Measurements from ENCODE around the gene DPP7.

DPP7 gene

GRCh38 chr9:137080260-137081122, 34.0 kb downstream of the DPP7 start:
- Histone ChIP-seq H3K36me3 (ENCODE audit: control insufficient read depth in 2 of 2, insufficient read depth in 1 of 2, low read length in 2 of 2) (peaks cover 0 to 46% of the 10 kb centered on the region in 2 experiments; a peak in 1 of 3 replicates), H3K4me1 (ENCODE audit: control insufficient read depth, insufficient read depth, low read length) (no peaks in the 10 kb centered on the region; the same call in 1 of the 2 replicates), H3K27ac (ENCODE audit: extremely low read depth, low read depth, low read length) (no peak overlapping the region), H3K4me3 (ENCODE audit: low read depth, low read length) (no peak overlapping the region), H3K9me3 (ENCODE audit: control insufficient read depth, insufficient read depth, low read depth, low read length) (no peaks in the 10 kb centered on the region)
- TF ChIP-seq ZNF747 (tag by site-specific recombination; IDR thresholded peaks at IDR 0.05): no peak
- TF ChIP-seq ZNF146 (tag by site-specific recombination; IDR thresholded peaks at IDR 0.05): no peak
- ChIA-PET CTCF (interaction anchor here (5.9 kb wide), 1 partner anchor 13 kb away, joined by 34 read pairs; no protein-coding TSS in a partner anchor), POLR2A (interaction anchor here (0.7 to 7.8 kb wide), 2 partner anchors 11 to 120 kb away, joined by 3 to 137 read pairs; partner anchors contain the start of genes SAPCD2 and TPRN)

GRCh38 chr9:137079401-137079787, 35.1 kb downstream of the DPP7 start:
- ChIA-PET CTCF (interaction anchor here (0.6 to 1.7 kb wide), 3 partner anchors 12 to 51 kb away, joined by 3 to 6 read pairs (median 5); partner anchors contain the start of gene ABCA2), POLR2A (no interaction called here)
- no peaks in the 10 kb centered on the region; the same call in 1 of the 2 replicates for H3K4me1 ChIP-seq (ENCODE audit: control insufficient read depth, insufficient read depth, low read length)

GRCh38 chr9:137078701-137079400, 35.7 kb downstream of the DPP7 start:
- Histone ChIP-seq H3K27ac (ENCODE audit: extremely low read depth, low read depth, low read length) (no peak overlapping the region), H3K9me3 (ENCODE audit: control insufficient read depth, insufficient read depth, low read depth, low read length) (no peaks in the 10 kb centered on the region), H3K4me3 (ENCODE audit: low read depth, low read length) (no peak overlapping the region), H3K4me1 (ENCODE audit: control insufficient read depth, insufficient read depth, low read length) (no peaks in the 10 kb centered on the region; the same call in 1 of the 2 replicates), H3K36me3 (ENCODE audit: control insufficient read depth in 2 of 2, insufficient read depth in 1 of 2, low read length in 2 of 2) (peaks cover 0 to 46% of the 10 kb centered on the region in 2 experiments; a peak in 1 of 3 replicates)
- CTCF ChIA-PET: interaction anchor here (0.7 to 1.7 kb wide), 3 partner anchors 12 to 50 kb away, joined by 3 to 5 read pairs (median 3); partner anchors contain the start of gene ABCA2
- POLR2A ChIA-PET: no interaction called here
- TF ChIP-seq ZNF311 (tag by site-specific recombination; IDR thresholded peaks at IDR 0.05; ENCODE audit: borderline replicate concordance): no peak
- TF ChIP-seq ZSCAN30 (tag by site-specific recombination; IDR thresholded peaks at IDR 0.05): no peak
- TF ChIP-seq, protein P1, sequence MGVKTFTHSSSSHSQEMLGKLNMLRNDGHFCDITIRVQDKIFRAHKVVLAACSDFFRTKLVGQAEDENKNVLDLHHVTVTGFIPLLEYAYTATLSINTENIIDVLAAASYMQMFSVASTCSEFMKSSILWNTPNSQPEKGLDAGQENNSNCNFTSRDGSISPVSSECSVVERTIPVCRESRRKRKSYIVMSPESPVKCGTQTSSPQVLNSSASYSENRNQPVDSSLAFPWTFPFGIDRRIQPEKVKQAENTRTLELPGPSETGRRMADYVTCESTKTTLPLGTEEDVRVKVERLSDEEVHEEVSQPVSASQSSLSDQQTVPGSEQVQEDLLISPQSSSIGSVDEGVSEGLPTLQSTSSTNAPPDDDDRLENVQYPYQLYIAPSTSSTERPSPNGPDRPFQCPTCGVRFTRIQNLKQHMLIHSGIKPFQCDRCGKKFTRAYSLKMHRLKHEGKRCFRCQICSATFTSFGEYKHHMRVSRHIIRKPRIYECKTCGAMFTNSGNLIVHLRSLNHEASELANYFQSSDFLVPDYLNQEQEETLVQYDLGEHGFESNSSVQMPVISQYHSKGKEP (tag by site-specific recombination; IDR thresholded peaks at IDR 0.05): no peak
- TF ChIP-seq KLF8 (tag by site-specific recombination; IDR thresholded peaks at IDR 0.05): peak; percentile 48
- TF ChIP-seq, protein P2, sequence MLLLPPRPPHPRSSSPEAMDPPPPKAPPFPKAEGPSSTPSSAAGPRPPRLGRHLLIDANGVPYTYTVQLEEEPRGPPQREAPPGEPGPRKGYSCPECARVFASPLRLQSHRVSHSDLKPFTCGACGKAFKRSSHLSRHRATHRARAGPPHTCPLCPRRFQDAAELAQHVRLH (tag by site-specific recombination; IDR thresholded peaks at IDR 0.05): no peak
- TF ChIP-seq ZNF501 (tag by site-specific recombination; IDR thresholded peaks at IDR 0.05): no peak

More at GRCh38 chr9:137079401-137079787, 35.1 kb downstream of the DPP7 start:
- Histone ChIP-seq H3K9me3 (ENCODE audit: control insufficient read depth, insufficient read depth, low read depth, low read length) (no peaks in the 10 kb centered on the region), H3K27ac (ENCODE audit: extremely low read depth, low read depth, low read length) (no peak overlapping the region), H3K36me3 (ENCODE audit: control insufficient read depth in 2 of 2, insufficient read depth in 1 of 2, low read length in 2 of 2) (peaks cover 0 to 46% of the 10 kb centered on the region in 2 experiments; a peak in 1 of 3 replicates), H3K4me3 (ENCODE audit: low read depth, low read length) (no peak overlapping the region)
- TF ChIP-seq ZNF664 (tag by site-specific recombination; IDR thresholded peaks at IDR 0.05): no peak
- TF ChIP-seq ZNF175 (tag by site-specific recombination; IDR thresholded peaks at IDR 0.05): no peak
- no peak for TF ChIP-seq ZNF350 (tag by site-specific recombination; IDR thresholded peaks at IDR 0.05)
- TF ChIP-seq, protein P3, sequence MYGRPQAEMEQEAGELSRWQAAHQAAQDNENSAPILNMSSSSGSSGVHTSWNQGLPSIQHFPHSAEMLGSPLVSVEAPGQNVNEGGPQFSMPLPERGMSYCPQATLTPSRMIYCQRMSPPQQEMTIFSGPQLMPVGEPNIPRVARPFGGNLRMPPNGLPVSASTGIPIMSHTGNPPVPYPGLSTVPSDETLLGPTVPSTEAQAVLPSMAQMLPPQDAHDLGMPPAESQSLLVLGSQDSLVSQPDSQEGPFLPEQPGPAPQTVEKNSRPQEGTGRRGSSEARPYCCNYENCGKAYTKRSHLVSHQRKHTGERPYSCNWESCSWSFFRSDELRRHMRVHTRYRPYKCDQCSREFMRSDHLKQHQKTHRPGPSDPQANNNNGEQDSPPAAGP (tag by site-specific recombination; IDR thresholded peaks at IDR 0.05): no peak
- TF ChIP-seq MEIS1 (CRISPR knock-in tag; IDR thresholded peaks at IDR 0.05; ENCODE audit: borderline replicate concordance): no peak
- TF ChIP-seq ZNF146 (tag by site-specific recombination; IDR thresholded peaks at IDR 0.05): no peak
- no peak for TF ChIP-seq TCF7L2 (IDR thresholded peaks at IDR 0.05; ENCODE audit: borderline replicate concordance, low read depth, low read length)
- no peak for TF ChIP-seq ZNF571 (tag by site-specific recombination; IDR thresholded peaks at IDR 0.05)
- TF ChIP-seq ZBTB21 (tag by site-specific recombination; IDR thresholded peaks at IDR 0.05): no peak
- no peak for TF ChIP-seq ZNF302 (tag by site-specific recombination; IDR thresholded peaks at IDR 0.05; ENCODE audit: low read depth)
- no peak for TF ChIP-seq SP3 (tag by site-specific recombination; IDR thresholded peaks at IDR 0.05)
